ENCODE results near the gene CNNM4. TPM values are rescaled to one million over a fixed set of nuclear protein-coding genes. Genes with fewer than 3 reads are reported as not detected.

CNNM4 gene
- total RNA-seq, 6 experiments from 2014 or later = 2.3 to 4.9 (median 3.7) TPM

DNA sequence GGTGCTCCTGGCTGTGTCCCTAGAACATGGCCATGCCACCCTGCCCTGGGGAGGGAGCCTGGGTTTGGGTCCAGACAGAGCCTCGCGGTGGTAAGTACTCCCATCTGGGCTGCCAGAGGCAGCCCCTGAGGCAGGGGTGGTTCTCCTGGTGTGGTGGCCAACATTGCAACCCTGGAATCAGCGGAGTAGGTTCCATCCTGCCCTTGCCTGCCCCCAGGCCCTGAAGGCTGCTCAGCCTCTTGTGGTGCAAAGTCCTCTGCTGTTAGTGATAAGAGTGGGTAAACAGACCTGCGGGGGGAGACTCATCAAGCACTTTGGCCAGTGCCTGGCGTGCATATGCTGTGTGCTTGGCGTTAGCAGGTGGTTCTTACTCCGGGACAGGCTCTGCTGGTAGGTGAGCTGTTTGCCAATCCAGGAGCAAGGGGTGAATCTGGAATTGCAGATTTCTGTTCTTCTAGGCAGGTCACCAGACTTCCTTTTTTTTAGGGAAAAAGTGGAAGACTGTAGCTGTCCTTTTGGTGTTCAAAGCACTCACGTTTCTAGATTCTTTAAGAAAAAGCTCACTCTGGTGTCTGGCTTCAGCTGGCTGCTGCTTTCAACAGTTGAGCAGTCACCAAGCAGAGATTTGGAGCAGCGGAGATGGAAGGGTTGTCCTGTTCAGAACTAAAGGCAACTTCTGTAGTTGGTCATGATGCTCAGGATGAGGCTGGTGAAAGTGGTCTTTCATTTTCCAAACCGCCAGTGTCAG, 58.6 kb downstream of the CNNM4 start:
- peaks cover 0 to 5% (median 0%) of the 10 kb centered on the region in 4 donors for H3K36me3 ChIP-seq
- peak overlapping the region in 2 of 3 donors; percentile 57 to 76 for H3K4me3 ChIP-seq
- 22% methylated on average over 9 of the region's 10 CpGs for WGBS (ENCODE audit: insufficient coverage, low coverage, low lambda C conversion rate, missing lambda C conversion rate)
- H3K4me1 ChIP-seq = peaks cover 0 to 67% (median 25%) of the 10 kb centered on the region in 4 donors
- intact Hi-C loops (cut with DNase I) = loop anchor here (5.0 to 10.0 kb wide), 2 partner anchors 43 to 45 kb away; no protein-coding TSS in a partner anchor
- ATAC-seq (peak; percentile 54 to 76 (median 72)), DNase-seq (peak; percentile 82 to 95 (median 92))
- TF ChIP-seq CTCF (IDR thresholded peaks at IDR 0.05) (no peak), POLR2A (IDR thresholded peaks at IDR 0.05) (no peak)
- no peaks in the 10 kb centered on the region for H3K9me3 ChIP-seq
- H3K27me3 ChIP-seq = no peaks in the 10 kb centered on the region
- H3K27ac ChIP-seq = peak overlapping the region in 2 of 3 donors; percentile 11 to 59

GRCh38 chr2:96819876-96820511, 59.3 kb downstream of the CNNM4 start:
- no peaks in the 10 kb centered on the region for H3K9me3 ChIP-seq
- TF ChIP-seq CTCF (IDR thresholded peaks at IDR 0.05) (peak in 2 of 4 donors; percentile 9 to 13), POLR2A (IDR thresholded peaks at IDR 0.05) (no peak)
- H3K27me3 ChIP-seq = no peaks in the 10 kb centered on the region
- H3K27ac ChIP-seq = peak overlapping the region in 2 of 3 donors; percentile 11 to 59
- H3K4me1 ChIP-seq = peaks cover 0 to 68% (median 25%) of the 10 kb centered on the region in 4 donors
- H3K4me3 ChIP-seq = peak overlapping the region in 2 of 3 donors; percentile 57 to 76
- DNase-seq (no peak), ATAC-seq (no peak)
- WGBS (ENCODE audit: insufficient coverage, low coverage, low lambda C conversion rate, missing lambda C conversion rate) = 74% methylated on average over 7 of the region's 12 CpGs
- intact Hi-C loops (cut with DNase I) = loop anchor here (5.0 to 10.0 kb wide), 2 partner anchors 42 to 45 kb away; no protein-coding TSS in a partner anchor
- H3K36me3 ChIP-seq = peaks cover 0 to 7% (median 0%) of the 10 kb centered on the region in 4 donors

GRCh38 chr2:96821113-96821675, 60.5 kb downstream of the CNNM4 start:
- intact Hi-C loops (cut with DNase I) = no loop called here
- DNase-seq = no peak
- 40% methylated on average over 11 of the region's 11 CpGs for WGBS (ENCODE audit: insufficient coverage, low coverage, low lambda C conversion rate, missing lambda C conversion rate)

More at GRCh38 chr2:96821113-96821675, 60.5 kb downstream of the CNNM4 start:
- no peak for TF ChIP-seq POLR2A (IDR thresholded peaks at IDR 0.05)
- no peak for TF ChIP-seq CTCF (IDR thresholded peaks at IDR 0.05)
- no peak for ATAC-seq
- no peaks in the 10 kb centered on the region for H3K27me3 ChIP-seq
- H3K4me1 ChIP-seq = peaks cover 0 to 64% (median 25%) of the 10 kb centered on the region in 4 donors
- no peaks in the 10 kb centered on the region for H3K9me3 ChIP-seq
- H3K36me3 ChIP-seq = peaks cover 0 to 19% (median 4%) of the 10 kb centered on the region in 4 donors
- H3K27ac ChIP-seq = peak overlapping the region in 1 of 3 donors; percentile 59
- H3K4me3 ChIP-seq = peak overlapping the region in 1 of 3 donors; percentile 76

Data from right lobe of liver (tissue), 6 donors.